Left kidney (tissue), 8 donors: Measurements from ENCODE around the gene LRRC63. TPM values are rescaled to one million over a fixed set of nuclear protein-coding genes. Genes with fewer than 3 reads are reported as not detected.
A peak's percentile ranks its signal among the peaks of the same experiment; 100 is the strongest.
"Not testable (repeated sequence)": the region's sequence is repeated elsewhere in the genome, so short reads cannot be mapped to it uniquely, and the experiment has no call there.

Experiments
- DNase-seq: peaks from one replicate; pipeline ENCODE4 v3.0.0-alpha.2; 2013
- long read RNA-seq, 8 donors: transcript quantifications; one replicate each; lab custom pipeline, GENCODE V29; 2026
- polyA plus RNA-seq: library from polyadenylated mRNA; unstranded; fragments of 120-200 nt; gene quantifications from one replicate; pipeline ENCODE4 v1.2.1, GENCODE V29; 2013; ENCODE audit not compliant: insufficient read length

LRRC63 gene, protein sequence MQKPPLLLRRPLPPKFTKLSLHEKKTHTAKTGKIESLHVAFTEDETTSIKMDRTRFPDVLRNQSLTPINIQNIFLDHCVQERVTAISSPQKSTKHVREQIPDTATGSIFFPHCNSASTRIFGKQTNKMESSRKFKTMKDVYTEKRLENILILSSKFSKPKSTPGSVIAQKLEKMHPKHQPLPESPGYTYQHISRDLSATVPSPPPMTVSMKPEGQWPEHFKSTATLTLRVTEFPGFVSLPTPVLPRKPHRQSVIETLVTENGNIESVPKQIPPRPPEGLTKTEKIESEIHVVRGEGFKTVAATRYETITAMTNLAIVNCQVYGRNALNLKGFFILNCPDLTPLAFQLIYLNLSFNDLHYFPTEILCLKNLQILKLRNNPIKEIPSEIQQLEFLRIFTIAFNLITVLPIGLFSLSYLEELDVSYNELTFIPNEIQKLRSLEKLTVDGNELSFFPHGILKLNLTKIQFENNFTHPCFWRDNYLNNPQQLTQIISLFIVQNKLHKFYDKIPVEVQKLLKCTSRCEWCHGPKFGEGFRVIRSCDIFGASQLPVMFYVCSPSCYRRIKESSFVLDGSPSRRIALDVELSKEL
- polyA plus RNA-seq, result 0.18 TPM
- long read RNA-seq, donor 1, result 0 reads
- long read RNA-seq, donor 2, result 0 reads
- long read RNA-seq, donor 3, result 0 reads
- long read RNA-seq, donor 4, result 0 reads
- long read RNA-seq, donor 5, result 0 reads
- long read RNA-seq, donor 6, result 0 reads
- long read RNA-seq, donor 7, result 0 reads
- long read RNA-seq, donor 8, result 0 reads

- peak; percentile 59 for DNase-seq
These were observed at the start of gene LRRC63 for GRCh38 chr13:46211483-46212351. Gene LRRC63 (plus strand): TSS chr13:46211928. CDS start chr13:46213035, 1,107 bp downstream.

DNA sequence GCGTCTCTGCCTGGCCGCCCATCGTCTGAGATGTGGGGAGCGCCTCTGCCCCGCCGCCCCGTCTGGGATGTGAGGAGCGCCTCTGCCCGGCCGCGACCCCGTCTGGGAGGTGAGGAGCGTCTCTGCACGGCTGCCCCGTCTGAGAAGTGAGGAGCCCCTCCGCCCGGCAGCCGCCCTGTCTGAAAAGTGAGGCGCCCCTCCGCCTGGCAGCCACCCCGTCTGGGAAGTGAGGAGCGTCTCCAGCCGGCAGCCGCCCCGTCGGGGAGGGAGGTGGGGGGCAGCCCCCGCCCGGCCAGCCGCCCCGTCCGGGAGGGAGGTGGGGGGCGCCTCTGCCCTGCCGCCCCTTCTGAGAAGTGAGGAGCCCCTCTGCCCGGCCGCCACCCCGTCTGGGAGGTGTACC lies 49.0 kb upstream of the LRRC63 start:
- DNase-seq, result not testable (repeated sequence)

DNA sequence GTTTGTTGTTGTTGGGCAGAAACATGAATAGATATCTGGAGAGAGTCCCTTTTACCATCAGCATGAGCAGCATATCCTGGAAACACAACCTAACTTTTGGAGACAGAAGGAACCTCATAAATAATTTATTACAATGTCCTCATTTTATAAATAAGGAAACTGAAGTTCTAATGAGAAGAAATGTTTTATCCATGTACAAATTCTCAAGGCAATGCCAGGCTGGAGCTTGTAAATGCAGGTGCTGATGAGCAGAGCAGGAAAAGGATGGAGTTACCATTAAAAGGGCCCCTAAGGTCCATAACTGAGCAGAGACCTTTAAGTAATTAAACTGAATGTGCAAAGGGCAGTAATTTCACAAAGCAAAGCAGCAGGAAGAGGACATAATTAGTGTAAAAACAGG lies 47.1 kb upstream of the LRRC63 start:
- no peak for DNase-seq

DNA sequence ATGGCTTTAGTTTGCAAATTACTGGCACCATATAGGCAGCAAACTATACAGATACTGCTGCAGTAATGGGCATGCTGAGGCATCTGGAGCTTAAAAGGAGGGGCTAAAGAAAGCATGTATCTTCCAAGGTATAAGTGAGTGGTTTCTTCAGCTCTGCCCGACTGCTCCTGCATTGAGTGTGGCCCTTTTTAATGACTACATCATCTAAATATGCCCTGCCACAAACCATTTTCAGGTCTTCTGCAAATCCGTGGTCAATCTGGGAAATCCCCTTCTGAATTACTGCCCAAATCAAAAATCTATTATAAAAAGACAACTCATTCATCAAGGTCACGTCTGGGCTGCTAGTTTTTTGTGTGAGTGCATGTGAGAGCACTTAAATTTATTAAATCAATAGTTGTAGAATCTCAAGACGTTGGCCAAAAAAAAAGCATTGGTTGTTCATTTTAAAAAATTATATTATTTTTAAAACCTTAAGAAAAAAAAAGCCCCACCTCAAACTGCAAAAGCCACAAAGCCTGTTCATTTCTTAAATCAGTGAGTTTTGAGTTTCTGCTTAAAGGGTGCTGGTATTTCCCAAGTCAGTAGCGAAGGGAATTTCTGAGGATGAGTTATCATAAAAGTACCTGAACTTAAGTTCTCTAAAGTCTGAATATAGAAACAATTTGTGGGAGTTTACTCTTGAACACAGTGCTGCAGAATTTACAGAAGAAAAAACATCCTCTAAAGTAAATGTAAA lies 46.1 kb upstream of the LRRC63 start:
- DNase-seq, result no peak

GRCh38 chr13:46166224-46166584 lies 45.5 kb upstream of the LRRC63 start:
- no peak for DNase-seq

GRCh38 chr13:46166947-46167610 lies 44.6 kb upstream of the LRRC63 start:
- DNase-seq, result no peak

DNA sequence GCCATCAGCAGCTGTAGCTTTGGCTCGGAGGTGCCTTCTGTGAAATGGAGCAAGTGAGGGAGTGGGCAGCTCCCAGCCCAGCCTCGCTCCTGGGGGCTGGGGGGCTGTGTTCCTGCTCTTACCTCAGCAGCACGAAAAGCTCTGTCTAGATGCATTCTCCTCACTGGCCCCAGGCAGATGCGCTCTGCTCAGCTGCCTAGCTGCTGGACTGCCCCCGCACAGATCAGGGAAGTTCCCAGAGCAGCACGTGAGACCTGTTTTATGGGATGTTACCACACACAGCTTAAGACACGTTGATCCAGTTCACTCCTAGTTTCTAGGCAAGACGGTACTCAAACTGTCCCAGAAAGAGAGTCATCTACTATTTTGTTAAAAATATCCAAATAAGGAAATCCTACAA lies 43.4 kb upstream of the LRRC63 start:
- peak; percentile 47 for DNase-seq

- DNase-seq, result no peak
These were observed 42.9 kb upstream of the LRRC63 start for GRCh38 chr13:46168783-46169182.

DNA sequence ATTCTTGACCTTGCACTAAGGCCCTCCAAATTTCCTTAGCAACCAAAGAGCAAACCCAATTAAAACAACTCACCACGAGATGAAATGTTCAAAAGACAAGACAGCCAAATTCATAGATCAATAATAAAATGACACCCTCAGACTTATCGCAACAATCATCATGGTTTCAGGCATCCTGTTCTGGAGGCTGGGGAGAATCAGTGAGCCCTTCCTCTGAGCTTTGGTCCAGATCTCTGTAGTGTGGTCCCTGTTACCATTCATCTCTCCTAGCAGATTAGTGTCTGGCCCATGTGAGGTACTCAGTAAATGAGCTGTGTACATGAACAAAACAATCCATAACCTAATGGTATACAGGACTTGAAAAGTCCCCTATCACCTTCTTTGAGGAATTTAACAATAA lies 42.0 kb upstream of the LRRC63 start:
- DNase-seq, result no peak

GRCh38 chr13:46170268-46170667 lies 41.5 kb upstream of the LRRC63 start:
- DNase-seq, result no peak

- DNase-seq, result no peak
These were observed 41.0 kb upstream of the LRRC63 start for GRCh38 chr13:46170687-46171086.

DNA sequence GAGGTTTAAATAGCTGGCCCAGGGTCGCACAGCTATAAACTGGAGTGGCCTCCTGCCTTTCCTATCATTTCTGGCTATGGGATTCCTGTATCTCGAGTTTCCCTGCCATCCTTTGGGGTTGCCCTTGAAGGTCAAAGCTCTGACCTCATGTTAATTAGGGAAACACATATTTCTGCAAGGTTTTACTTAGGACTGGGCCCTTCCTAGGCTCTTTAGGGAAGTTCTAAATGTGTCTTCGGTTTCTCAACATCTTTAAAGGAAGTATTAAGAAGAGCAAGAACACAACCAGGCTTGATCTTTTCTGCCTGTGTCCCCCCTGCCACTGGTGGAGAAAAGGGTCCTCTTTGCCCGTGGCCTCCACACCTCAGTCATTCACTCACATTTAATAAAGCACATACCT lies 40.5 kb upstream of the LRRC63 start:
- no peak for DNase-seq

DNA sequence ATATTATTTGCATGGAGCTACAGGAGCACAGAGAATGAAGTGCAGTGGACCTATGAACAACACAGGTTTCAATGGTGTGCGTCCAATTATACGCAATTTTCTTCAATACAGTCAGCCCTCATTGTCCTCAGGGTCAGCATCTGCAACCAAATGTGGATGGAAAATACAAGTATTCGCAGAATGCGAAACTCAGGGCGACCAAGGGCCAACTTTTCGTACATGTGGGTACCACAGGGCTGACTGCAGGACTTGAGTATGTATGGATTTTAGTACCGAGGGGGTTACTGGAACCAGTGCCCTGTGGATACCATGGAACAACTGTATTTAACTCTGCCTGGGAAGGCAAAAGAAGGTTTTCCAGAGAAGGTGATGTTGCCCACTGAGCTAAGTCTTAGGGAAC lies 40.0 kb upstream of the LRRC63 start:
- DNase-seq, result no peak

DNA sequence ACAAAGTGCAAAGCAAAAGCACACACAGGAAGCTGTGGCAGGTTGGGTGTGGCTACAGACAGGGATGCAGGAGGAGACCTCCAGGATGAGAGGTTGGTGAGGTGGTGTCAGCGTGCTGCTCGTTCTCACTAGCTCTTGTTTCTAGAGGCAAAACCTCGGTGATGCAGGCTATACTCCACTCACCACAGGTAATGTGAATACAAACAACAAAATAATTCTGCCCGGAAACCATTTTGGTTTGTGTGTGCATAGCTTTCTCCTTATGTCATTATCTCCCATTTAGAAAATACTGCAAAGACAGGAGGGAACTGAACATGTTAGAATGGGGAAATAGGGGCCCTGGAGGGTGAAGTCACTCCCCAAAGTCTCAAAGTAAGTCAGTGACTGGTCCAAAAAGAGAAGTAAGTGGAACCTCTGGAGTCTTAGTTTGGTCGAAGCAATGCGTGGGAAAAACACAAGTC lies 39.2 kb upstream of the LRRC63 start:
- no peak for DNase-seq

DNA sequence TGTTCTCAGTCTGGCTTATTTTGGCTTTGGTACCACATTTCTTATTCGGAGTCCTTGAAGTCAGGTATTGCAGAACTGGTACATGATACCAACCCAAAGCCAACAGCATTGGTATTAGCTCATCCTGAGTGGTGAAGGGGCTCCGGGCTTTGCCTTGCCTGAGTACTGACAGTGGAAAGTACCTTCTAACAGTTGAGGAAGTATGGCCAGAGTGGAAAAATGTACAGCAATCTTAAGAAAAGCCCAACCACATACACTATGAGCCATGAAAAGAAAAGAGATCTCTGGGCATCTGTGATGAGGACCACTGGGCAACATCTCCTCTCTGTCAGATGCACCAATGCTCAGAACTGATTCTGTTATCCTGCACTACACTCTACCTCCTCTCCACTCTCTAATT lies 38.1 kb upstream of the LRRC63 start:
- no peak for DNase-seq

GRCh38 chr13:46176756-46177155 lies 35.0 kb upstream of the LRRC63 start:
- no peak for DNase-seq

DNA sequence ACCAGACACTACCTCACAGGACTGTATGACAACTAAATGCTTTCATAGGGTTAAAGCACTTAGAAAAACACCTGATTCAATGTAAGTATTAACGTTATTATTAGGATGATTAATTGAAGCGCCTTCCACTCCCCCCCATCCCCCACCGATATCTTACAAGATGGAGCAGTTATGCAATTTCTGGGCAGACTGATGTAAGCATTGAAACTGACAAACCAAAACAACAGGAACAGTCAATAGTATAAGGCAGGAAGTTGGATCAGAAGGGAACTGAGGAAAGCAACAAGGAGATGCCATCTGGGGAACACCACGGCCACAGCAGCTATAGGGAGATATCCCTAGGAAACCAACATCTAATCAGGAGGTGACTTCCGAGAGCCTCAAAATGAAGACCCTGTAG lies 33.6 kb upstream of the LRRC63 start:
- DNase-seq, result no peak

DNA sequence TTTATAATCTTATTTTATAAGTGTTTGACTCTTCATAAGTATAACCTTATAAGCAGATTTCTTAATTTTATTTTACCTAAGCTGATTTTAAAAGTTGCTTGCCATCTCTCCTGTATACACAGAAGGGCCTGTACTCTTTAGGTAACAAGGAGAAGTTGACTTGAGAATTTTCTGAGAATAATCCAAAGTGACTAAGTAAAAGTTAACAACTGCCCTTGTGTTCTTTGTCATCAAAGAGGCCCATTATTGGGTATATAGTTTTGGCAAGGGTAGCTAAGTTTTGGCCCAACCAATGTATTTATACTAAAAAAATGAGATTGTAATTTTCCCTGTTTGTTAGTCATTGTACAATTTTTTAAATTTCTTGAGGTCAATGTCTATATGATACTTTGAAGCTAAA lies 32.9 kb upstream of the LRRC63 start:
- DNase-seq, result no peak

DNA sequence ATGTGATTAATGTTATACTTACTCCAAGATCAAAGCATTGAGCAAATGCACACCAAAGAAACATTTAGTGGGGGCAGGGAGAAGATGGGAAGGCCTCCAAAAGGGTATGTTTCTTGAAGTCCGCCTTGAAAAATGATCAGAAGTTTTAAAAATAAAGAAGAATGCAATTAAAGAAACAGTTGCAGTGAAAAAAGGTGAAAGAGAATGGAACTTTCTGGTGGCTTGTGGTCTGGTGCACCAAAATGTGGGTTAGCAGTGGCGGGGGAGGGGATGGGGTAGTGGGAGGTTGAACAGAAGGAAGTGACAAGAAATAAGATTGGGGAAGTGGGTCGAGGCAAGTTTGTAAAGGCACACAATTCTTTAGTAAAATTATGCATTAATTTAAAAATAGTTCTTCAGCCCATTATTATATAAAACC lies 32.2 kb upstream of the LRRC63 start:
- no peak for DNase-seq

GRCh38 chr13:46179969-46180763 lies 31.6 kb upstream of the LRRC63 start:
- DNase-seq, result no peak
